ENCODE measurements around the gene NPR1. TPM values are rescaled to one million over a fixed set of nuclear protein-coding genes. Genes with fewer than 3 reads are reported as not detected.
A peak's percentile ranks its signal among the peaks of the same experiment; 100 is the strongest.

The NPR1 gene
- total RNA-seq, 3 donors from 2014 or later, result 19.9 to 134 (median 46.5) TPM

DNA sequence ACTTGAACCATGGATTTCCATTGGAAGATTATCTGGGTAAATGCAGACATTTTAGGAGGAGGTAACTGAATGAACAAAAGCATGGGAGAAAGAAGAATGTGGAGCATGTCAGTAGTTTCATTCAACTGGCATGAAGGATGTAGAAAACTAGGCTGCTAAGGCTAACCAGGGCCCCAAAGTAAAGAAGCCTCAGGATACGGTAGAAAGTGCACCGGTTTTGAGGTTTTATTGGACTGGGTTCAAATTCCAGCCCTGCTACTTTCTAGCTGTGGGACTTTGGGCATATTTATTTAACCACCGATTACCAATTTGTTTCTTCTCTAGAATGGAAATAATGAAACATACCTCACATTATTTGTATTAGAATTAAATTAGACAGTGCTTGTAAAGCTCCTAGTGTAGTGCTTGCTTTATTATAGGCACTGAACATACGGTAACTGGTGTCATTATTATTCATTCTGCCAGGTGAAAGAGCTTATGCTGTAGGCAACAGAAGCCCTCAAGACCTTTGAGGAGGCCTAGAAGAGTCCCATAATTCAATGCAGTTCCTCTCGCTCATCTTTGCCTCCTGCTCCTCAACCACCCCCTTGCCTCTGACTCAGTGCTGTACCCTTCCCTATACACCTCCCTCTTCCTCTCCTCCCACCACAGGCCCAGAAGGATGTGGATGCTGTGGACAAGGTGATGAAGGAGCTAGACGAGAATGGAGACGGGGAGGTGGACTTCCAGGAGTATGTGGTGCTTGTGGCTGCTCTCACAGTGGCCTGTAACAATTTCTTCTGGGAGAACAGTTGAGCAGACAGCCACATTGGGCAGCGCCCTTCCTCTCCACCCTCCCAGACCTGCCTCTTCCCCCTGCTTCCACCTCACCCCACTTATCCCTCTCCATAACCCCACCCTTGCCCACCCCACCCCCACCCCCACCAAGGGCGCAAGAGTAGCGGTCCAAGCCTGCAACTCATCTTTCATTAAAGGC is 47.2 kb upstream of the NPR1 start:
- H3K9me3 ChIP-seq, result no peaks in the 10 kb centered on the region
- H3K36me3 ChIP-seq, result no peaks in the 10 kb centered on the region
- TF ChIP-seq POLR2AphosphoS5 (IDR thresholded peaks at IDR 0.05) (no peak), POLR2A (IDR thresholded peaks at IDR 0.05) (no peak)
- TF ChIP-seq, protein P1, sequence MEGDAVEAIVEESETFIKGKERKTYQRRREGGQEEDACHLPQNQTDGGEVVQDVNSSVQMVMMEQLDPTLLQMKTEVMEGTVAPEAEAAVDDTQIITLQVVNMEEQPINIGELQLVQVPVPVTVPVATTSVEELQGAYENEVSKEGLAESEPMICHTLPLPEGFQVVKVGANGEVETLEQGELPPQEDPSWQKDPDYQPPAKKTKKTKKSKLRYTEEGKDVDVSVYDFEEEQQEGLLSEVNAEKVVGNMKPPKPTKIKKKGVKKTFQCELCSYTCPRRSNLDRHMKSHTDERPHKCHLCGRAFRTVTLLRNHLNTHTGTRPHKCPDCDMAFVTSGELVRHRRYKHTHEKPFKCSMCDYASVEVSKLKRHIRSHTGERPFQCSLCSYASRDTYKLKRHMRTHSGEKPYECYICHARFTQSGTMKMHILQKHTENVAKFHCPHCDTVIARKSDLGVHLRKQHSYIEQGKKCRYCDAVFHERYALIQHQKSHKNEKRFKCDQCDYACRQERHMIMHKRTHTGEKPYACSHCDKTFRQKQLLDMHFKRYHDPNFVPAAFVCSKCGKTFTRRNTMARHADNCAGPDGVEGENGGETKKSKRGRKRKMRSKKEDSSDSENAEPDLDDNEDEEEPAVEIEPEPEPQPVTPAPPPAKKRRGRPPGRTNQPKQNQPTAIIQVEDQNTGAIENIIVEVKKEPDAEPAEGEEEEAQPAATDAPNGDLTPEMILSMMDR (IDR thresholded peaks at IDR 0.05), result no peak
- peaks cover 0 to 3% of the 10 kb centered on the region in 2 donors for H3K4me1 ChIP-seq
- no peak overlapping the region for H3K4me3 ChIP-seq
- DNase-seq (ENCODE audit: low spot score in 2 of 2), result no peak
- H3K27ac ChIP-seq, result peak overlapping the region; percentile 96 to 97
- intact Hi-C loops (cut with DNase I; ENCODE audit: low total_unique reads), result no loop called here
- H3K27me3 ChIP-seq, result no peaks in the 10 kb centered on the region

DNA sequence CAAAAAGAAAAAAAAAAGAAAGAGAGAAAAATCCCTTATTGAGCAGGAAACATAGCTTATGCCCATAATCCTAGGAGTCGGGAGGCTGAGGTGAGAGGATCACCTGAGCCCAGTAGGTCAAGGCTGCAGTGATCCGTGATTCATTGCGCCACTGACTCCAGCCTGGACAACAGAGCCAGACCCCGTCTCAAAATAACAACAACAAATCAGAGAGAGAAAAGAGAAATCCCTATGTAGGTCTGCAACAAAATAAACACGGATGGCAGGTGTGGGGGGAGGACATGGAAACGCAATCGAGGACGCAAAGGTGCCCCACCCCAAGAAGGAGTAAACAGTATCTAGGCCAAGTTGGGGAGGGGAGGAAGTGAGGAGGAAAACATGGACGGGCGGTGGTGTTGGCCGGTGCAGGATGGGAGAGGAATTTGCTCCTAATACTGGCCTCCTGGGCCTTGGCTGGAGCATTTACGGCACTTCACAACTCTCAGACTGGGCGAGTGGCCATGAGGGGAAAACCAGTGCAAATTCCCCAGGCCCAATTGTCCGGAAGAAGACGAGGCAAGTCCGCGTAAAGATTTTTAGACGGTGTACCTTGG is 45.2 kb upstream of the NPR1 start:
- H3K27ac ChIP-seq, result peak overlapping the region; percentile 99 to 100
- TF ChIP-seq, protein P1 (IDR thresholded peaks at IDR 0.05), result peak in 1 of 3 donors; percentile 5
- TF ChIP-seq POLR2A (IDR thresholded peaks at IDR 0.05) (no peak), POLR2AphosphoS5 (IDR thresholded peaks at IDR 0.05) (no peak)

DNA sequence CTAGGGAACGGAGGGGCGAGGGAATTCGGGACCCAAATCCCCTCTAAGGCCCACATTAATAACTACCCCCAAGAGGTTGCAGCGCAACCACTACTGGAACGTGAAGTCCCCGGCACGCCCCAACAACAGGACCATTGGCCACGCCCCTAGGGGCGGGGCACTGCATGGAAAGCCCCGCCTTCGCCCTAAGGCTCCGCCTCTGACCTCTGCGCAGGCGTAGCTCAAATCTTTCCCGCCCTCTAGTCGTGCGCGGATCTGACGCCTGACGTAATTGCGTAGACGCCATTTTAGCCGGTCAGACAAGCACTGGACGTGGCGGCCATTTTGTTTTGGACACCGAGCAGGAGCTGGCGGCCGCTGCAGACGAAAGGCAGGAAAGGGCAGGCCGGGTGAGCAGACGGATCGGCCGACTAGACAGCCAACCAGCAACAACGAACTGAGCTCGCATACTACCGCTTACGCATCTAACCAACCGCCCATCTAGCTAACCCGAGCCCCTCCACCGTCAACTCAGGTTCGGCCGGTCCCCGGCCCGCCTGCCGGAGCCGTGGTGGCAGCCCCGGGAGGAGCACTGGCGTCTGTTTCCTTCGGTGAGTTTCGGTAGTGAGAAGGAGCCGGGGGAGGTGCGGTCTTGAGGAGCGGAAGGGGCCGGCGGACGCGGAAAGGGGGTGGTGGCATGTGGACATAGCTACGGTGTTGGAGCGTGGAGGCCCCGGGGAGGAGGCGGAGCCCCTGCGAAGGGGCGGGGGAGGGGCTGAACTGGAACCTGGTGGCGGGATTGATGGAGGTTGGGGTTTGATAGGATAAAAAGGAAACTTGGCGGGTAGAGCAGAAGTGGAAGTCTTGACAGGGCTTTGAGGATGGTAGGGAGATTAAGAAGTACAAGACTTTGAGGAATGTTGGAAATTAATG is 44.5 kb upstream of the NPR1 start, which contains the start of gene CHTOP:
Gene CHTOP (plus strand): TSS at position 313 of the 912 bp plus-strand sequence. CDS start 2,523 bp downstream, outside the sequence.
- H3K9me3 ChIP-seq, result no peaks in the 10 kb centered on the region
- TF ChIP-seq POLR2AphosphoS5 (IDR thresholded peaks at IDR 0.05), result peak; percentile 89 to 97 (median 95)
- TF ChIP-seq POLR2A (IDR thresholded peaks at IDR 0.05), result peak; percentile 50
- TF ChIP-seq, protein P1 (IDR thresholded peaks at IDR 0.05), result peak; percentile 35 to 53 (median 47)
- peak; percentile 98 for DNase-seq (ENCODE audit: low spot score in 2 of 2)
- H3K4me3 ChIP-seq, result peak within 1 kb of the TSS; percentile 74 to 86 (median 82)
- H3K27ac ChIP-seq, result peak within 1 kb of the TSS; percentile 99 to 100
- no peaks in the 10 kb centered on the region for H3K36me3 ChIP-seq
- no peaks in the 10 kb centered on the region for H3K27me3 ChIP-seq
- H3K4me1 ChIP-seq, result no peaks in the 10 kb centered on the region
- intact Hi-C loops (cut with DNase I; ENCODE audit: low total_unique reads), result no loop called here

More for the DNA sequence above, 45.2 kb upstream of the NPR1 start:
- no peak for DNase-seq (ENCODE audit: low spot score in 2 of 2)
- Histone ChIP-seq H3K9me3 (no peaks in the 10 kb centered on the region), H3K36me3 (no peaks in the 10 kb centered on the region), H3K4me1 (no peaks in the 10 kb centered on the region), H3K4me3 (peak overlapping the region; percentile 74 to 86 (median 82)), H3K27me3 (no peaks in the 10 kb centered on the region)
- intact Hi-C loops (cut with DNase I; ENCODE audit: low total_unique reads), result no loop called here

DNA sequence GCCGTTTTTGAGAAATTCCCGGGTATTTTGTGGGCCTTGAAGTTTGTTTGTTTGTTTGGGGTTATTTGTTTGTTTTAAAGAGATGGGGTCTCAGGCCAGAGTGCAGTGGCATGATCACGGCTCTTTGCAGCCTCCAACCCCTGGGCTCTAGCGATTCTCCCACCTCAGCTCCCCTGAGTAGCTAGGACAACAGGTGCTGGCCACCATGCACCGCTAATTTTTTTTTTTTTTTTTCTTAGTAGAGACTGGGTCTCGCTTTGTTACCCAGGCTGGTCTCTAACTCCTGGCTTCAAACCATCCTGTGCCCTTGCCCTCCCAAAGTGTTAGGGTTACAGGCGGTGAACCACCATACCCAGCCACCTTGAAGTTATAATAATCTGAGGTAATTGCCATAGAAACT is 42.6 kb upstream of the NPR1 start:
- Histone ChIP-seq H3K4me1 (no peaks in the 10 kb centered on the region), H3K4me3 (peak overlapping the region in 2 of 3 donors; percentile 82 to 86), H3K27ac (peak overlapping the region; percentile 27 to 100), H3K36me3 (no peaks in the 10 kb centered on the region), H3K27me3 (no peaks in the 10 kb centered on the region), H3K9me3 (no peaks in the 10 kb centered on the region)
- TF ChIP-seq POLR2AphosphoS5 (IDR thresholded peaks at IDR 0.05), result no peak
- TF ChIP-seq POLR2A (IDR thresholded peaks at IDR 0.05), result no peak
- TF ChIP-seq, protein P1 (IDR thresholded peaks at IDR 0.05), result no peak
- intact Hi-C loops (cut with DNase I; ENCODE audit: low total_unique reads), result no loop called here
- no peak for DNase-seq (ENCODE audit: low spot score in 2 of 2)

Measured in breast epithelium (tissue), 4 donors.